Muscle of back (tissue), 11 donors: ENCODE results near the gene KRTAP10-5. TPM values are rescaled to one million over a fixed set of nuclear protein-coding genes. Genes with fewer than 3 reads are reported as not detected.

Experiments used
- DNase-seq, 3 donors: peaks; one replicate each; pipeline versions ENCODE4 v3.0.0 to v3.0.0-alpha.2; 2013
- polyA plus RNA-seq, 10 donors: library from polyadenylated mRNA; unstranded; fragments of 120-200 nt; gene quantifications; one replicate each; pipeline ENCODE4 v1.2.1, GENCODE V29; 2013; ENCODE audit not compliant: insufficient read length in 10 of 10

The KRTAP10-5 gene
- polyA plus RNA-seq, 10 donors: not detected

- DNase-seq: no peak
Observed at GRCh38 chr21:44530221-44530902, 50.0 kb downstream of the KRTAP10-5 start.

- no peak for DNase-seq
Observed at GRCh38 chr21:44529503-44530125, 50.8 kb downstream of the KRTAP10-5 start.

Other genes starting within 250 kb of the KRTAP10-5 start
- 10 to 100 TPM; 10.5 to 20.6 (median 15.3) TPM for gene CFAP410, start 241.2 kb downstream of the KRTAP10-5 start, polyA plus RNA-seq
- 1 to 10 TPM in 8 of 10 donors, under 1 TPM in 2; 0.74 to 2.4 (median 1.7) TPM for gene TRPM2, start 227.0 kb downstream of the KRTAP10-5 start, polyA plus RNA-seq
- 1 to 10 TPM; 2.0 to 4.3 (median 2.6) TPM for gene LRRC3, start 125.1 kb downstream of the KRTAP10-5 start, polyA plus RNA-seq
- not detected for gene KRTAP10-1, start 40.4 kb downstream of the KRTAP10-5 start, polyA plus RNA-seq
- gene KRTAP10-2, start 29.1 kb downstream of the KRTAP10-5 start, polyA plus RNA-seq: not detected
- gene KRTAP10-3, start 21.8 kb downstream of the KRTAP10-5 start, polyA plus RNA-seq: not detected
- not detected for gene KRTAP10-4, start 6.9 kb downstream of the KRTAP10-5 start, polyA plus RNA-seq
- not detected for gene KRTAP10-6, start 11.9 kb upstream of the KRTAP10-5 start, polyA plus RNA-seq
- gene KRTAP10-7, start 20.0 kb upstream of the KRTAP10-5 start, polyA plus RNA-seq: not detected
- gene KRTAP10-8, start 31.5 kb upstream of the KRTAP10-5 start, polyA plus RNA-seq: not detected
- gene KRTAP10-9, start 46.5 kb upstream of the KRTAP10-5 start, polyA plus RNA-seq: not detected
- gene KRTAP10-10, start 56.8 kb upstream of the KRTAP10-5 start, polyA plus RNA-seq: not detected
- gene KRTAP10-11, start 65.8 kb upstream of the KRTAP10-5 start, polyA plus RNA-seq: not detected
- not detected for gene KRTAP12-4, start 74.1 kb upstream of the KRTAP10-5 start, polyA plus RNA-seq
- not detected for gene KRTAP12-3, start 77.3 kb upstream of the KRTAP10-5 start, polyA plus RNA-seq
- not detected for gene KRTAP12-2, start 86.3 kb upstream of the KRTAP10-5 start, polyA plus RNA-seq
- gene KRTAP12-1, start 101.6 kb upstream of the KRTAP10-5 start, polyA plus RNA-seq: not detected
- not detected for gene KRTAP10-12, start 116.6 kb upstream of the KRTAP10-5 start, polyA plus RNA-seq
- gene TSPEAR, start 131.0 kb upstream of the KRTAP10-5 start, polyA plus RNA-seq: 1 to 10 TPM in 2 of 10 donors, under 1 TPM in 7, not detected in 1; 0.10 to 3.2 (median 0.22) TPM
- 100 to 1,000 TPM in 3 of 10 donors, 10 to 100 TPM in 7; 54.9 to 109 (median 77.1) TPM for gene UBE2G2, start 221.2 kb upstream of the KRTAP10-5 start, polyA plus RNA-seq
- gene SUMO3, start 237.5 kb upstream of the KRTAP10-5 start, polyA plus RNA-seq: 10 to 100 TPM; 60.0 to 88.6 (median 67.5) TPM